Body of pancreas (tissue), 4 donors: Measurements from ENCODE around the gene LRRC4. TPM values are rescaled to one million over a fixed set of nuclear protein-coding genes. Genes with fewer than 3 reads are reported as not detected.

ENCODE experiments used
- ATAC-seq: fragments of 150-250 bp; one replicate; pipeline ENCODE4 v1.9.1; 2016
- DNase-seq, 4 donors: peaks; one replicate each; pipeline ENCODE4 v3.0.0-alpha.2; 2019
- H3K27ac ChIP-seq, 4 donors: fragments of 200-600 bp; sonication (generic); 1 replicate in 3 of 4; 2 replicates in 1 of 4; pipeline versions ENCODE4 v1.5.1 to v1.6.1; 2016 to 2019; ENCODE audit warnings: mild to moderate bottlenecking in 1 of 4, mixed read lengths in 1 of 4, moderate library complexity in 1 of 4
- H3K27me3 ChIP-seq, 2 donors: fragments of 200-600 bp; sonication (generic); one replicate each; pipeline ENCODE4 v1.6.0; 2016; ENCODE audit warnings: mild to moderate bottlenecking in 1 of 2
- H3K36me3 ChIP-seq, 2 donors: fragments of 200-600 bp; sonication (generic); replicated peaks in 1 of 2; 2 replicates each; pipeline ENCODE4 v1.5.1; 2016; ENCODE audit warnings: low read depth in 2 of 2; ENCODE audit not compliant: insufficient read depth in 1 of 2
- H3K4me1 ChIP-seq: fragments of 200-600 bp; sonication (generic); one replicate; pipeline ENCODE4 v1.6.0; 2016
- H3K4me3 ChIP-seq, 2 donors: fragments of 200-600 bp; sonication (generic); 1 replicate in 1 of 2; 2 replicates in 1 of 2; pipeline ENCODE4 v1.5.1; 2016 to 2019
- H3K9me3 ChIP-seq, 3 donors: fragments of 200-600 bp; sonication (generic); 1 replicate in 2 of 3; 2 replicates in 1 of 3; pipeline ENCODE4 v1.5.1; 2016
- CTCF ChIP-seq, 7 experiments: fragments of 450-650 bp in 4 of 7; fragments of 200-600 bp in 3 of 7; sonication (generic) in 3 of 7; IDR thresholded peaks; one replicate each; pipeline ENCODE4 v1.5.1; 2016 to 2019; ENCODE audit warnings: antibody characterized with exemption in 7 of 7
- POLR2A ChIP-seq, 3 donors: fragments of 450-650 bp; IDR thresholded peaks; one replicate each; pipeline ENCODE4 v1.6.1; 2016; ENCODE audit warnings: antibody characterized with exemption in 3 of 3, mild to moderate bottlenecking in 2 of 3
- WGBS, 2 donors: methylation state at CpG; one replicate each; pipeline ENCODE4 v1.1.5; 2017; 5-methylcytosine and 5-hydroxymethylcytosine counted together
- intact Hi-C: fragments of 100-400 bp; cut with DNase I; formaldehyde crosslinking; loops from one replicate; pipeline ENCODE4 v1.15.1; 2023
- total RNA-seq, 2 donors: library from RNA; depleted of rRNA; stranded (reverse); fragments of >200 nt; gene quantifications; one replicate each; pipeline ENCODE4 v1.1.0, GENCODE V29; 2016

The LRRC4 gene
- total RNA-seq, 2 donors from 2014 or later = under 0.01 to 0.33 TPM

- no peak for TF ChIP-seq CTCF (IDR thresholded peaks at IDR 0.05)
- TF ChIP-seq POLR2A (IDR thresholded peaks at IDR 0.05) = no peak
- ATAC-seq = no peak
- DNase-seq = no peak
- Histone ChIP-seq H3K4me3 (no peak overlapping the region), H3K36me3 (peaks cover 0 to 18% of the 10 kb centered on the region in 2 donors), H3K4me1 (peaks cover 14% of the 10 kb centered on the region), H3K27me3 (no peaks in the 10 kb centered on the region), H3K27ac (no peak overlapping the region), H3K9me3 (no peaks in the 10 kb centered on the region)
- WGBS, 2 donors = 87 to 91% methylated on average over 15 of the region's 15 CpGs
- intact Hi-C loops = no loop called here
Measured at GRCh38 chr7:128073671-128074310, 42.6 kb upstream of the LRRC4 start.

GRCh38 chr7:128071801-128072200 is 40.6 kb upstream of the LRRC4 start:
- Histone ChIP-seq H3K36me3 (peaks cover 0 to 14% of the 10 kb centered on the region in 2 donors), H3K9me3 (no peaks in the 10 kb centered on the region), H3K27ac (no peak overlapping the region), H3K27me3 (no peaks in the 10 kb centered on the region), H3K4me1 (peaks cover 5% of the 10 kb centered on the region), H3K4me3 (no peak overlapping the region)
- no peak for DNase-seq
- intact Hi-C loops = no loop called here
- 74 to 94% methylated on average over 11 of the region's 11 CpGs for WGBS, 2 donors
- ATAC-seq = no peak
- TF ChIP-seq CTCF (IDR thresholded peaks at IDR 0.05) (no peak), POLR2A (IDR thresholded peaks at IDR 0.05) (no peak)

GRCh38 chr7:128071376-128071775 is 40.1 kb upstream of the LRRC4 start:
- no peak overlapping the region for H3K4me3 ChIP-seq
- H3K4me1 ChIP-seq = peaks cover under 1% of the 10 kb centered on the region
- no peak overlapping the region for H3K27ac ChIP-seq
- H3K36me3 ChIP-seq = peaks cover 0 to 14% of the 10 kb centered on the region in 2 donors
- ATAC-seq = no peak
- H3K27me3 ChIP-seq = no peaks in the 10 kb centered on the region
- intact Hi-C loops = no loop called here
- 89 to 97% methylated on average over 6 of the region's 6 CpGs for WGBS, 2 donors
- TF ChIP-seq POLR2A (IDR thresholded peaks at IDR 0.05) = no peak
- no peak for TF ChIP-seq CTCF (IDR thresholded peaks at IDR 0.05)
- no peaks in the 10 kb centered on the region for H3K9me3 ChIP-seq
- no peak for DNase-seq

GRCh38 chr7:128069373-128070364 is 38.4 kb upstream of the LRRC4 start:
- TF ChIP-seq CTCF (IDR thresholded peaks at IDR 0.05) (no peak), POLR2A (IDR thresholded peaks at IDR 0.05) (no peak)
- intact Hi-C loops = no loop called here
- H3K36me3 ChIP-seq = peaks cover 0 to 10% of the 10 kb centered on the region in 2 donors
- 92 to 93% methylated on average over 8 of the region's 8 CpGs for WGBS, 2 donors
- no peak overlapping the region for H3K27ac ChIP-seq
- no peaks in the 10 kb centered on the region for H3K4me1 ChIP-seq
- DNase-seq (no peak), ATAC-seq (no peak)
- no peaks in the 10 kb centered on the region for H3K27me3 ChIP-seq
- no peaks in the 10 kb centered on the region for H3K9me3 ChIP-seq
- H3K4me3 ChIP-seq = no peak overlapping the region
